GM12878 (cell line): ENCODE results near the gene SHFL. TPM values are rescaled to one million over a fixed set of nuclear protein-coding genes. Genes with fewer than 3 reads are reported as not detected.
A peak's percentile ranks its signal among the peaks of the same experiment; 100 is the strongest.

ENCODE experiments used
- CHD4 ChIP-seq: fragments of 200-600 bp; sonication (generic); IDR thresholded peaks from 2 replicates; pipeline ENCODE4 v1.6.1; 2016; ENCODE audit warnings: mild to moderate bottlenecking
- EZH2 ChIP-seq: IDR thresholded peaks from 2 replicates; pipeline ENCODE4 v1.6.1; 2012; ENCODE audit warnings: low read depth, mild to moderate bottlenecking, control low read depth, inconsistent platforms, low read length, borderline replicate concordance; ENCODE audit not compliant: control insufficient read depth
- IKZF1 ChIP-seq: fragments of 450-650 bp; conservative IDR thresholded peaks from 2 replicates; pipeline ENCODE4 v1.6.1; 2017; ENCODE audit warnings: antibody characterized with exemption, mild to moderate bottlenecking
- IRF4 ChIP-seq: IDR thresholded peaks from 2 replicates; pipeline ENCODE4 v1.6.1; 2011; ENCODE audit warnings: low read depth, low read length
- MYB ChIP-seq: fragments of 150-350 bp; IDR thresholded peaks from 2 replicates; pipeline ENCODE4 v1.6.1; 2014; ENCODE audit warnings: mild to moderate bottlenecking, low read depth, low read length, borderline replicate concordance
- PAX5 ChIP-seq: IDR thresholded peaks from 2 replicates; pipeline ENCODE4 v1.6.1; 2011; ENCODE audit warnings: low read depth, low read length, borderline replicate concordance
- RFX5 ChIP-seq: IDR thresholded peaks from 2 replicates; pipeline ENCODE4 v1.6.1; 2011; ENCODE audit warnings: low read depth, low read length, improper control_type of control experiment
- SMARCA5 ChIP-seq: fragments of 450-650 bp; IDR thresholded peaks from 2 replicates; pipeline ENCODE4 v1.6.1; 2017; ENCODE audit warnings: mild to moderate bottlenecking
- SPI1 ChIP-seq: IDR thresholded peaks from 2 replicates; pipeline ENCODE4 v1.6.1; 2011; ENCODE audit warnings: low read depth, mild to moderate bottlenecking, low read length, moderate library complexity, borderline replicate concordance; ENCODE audit not compliant: insufficient read depth
- SRF ChIP-seq, 2 experiments: IDR thresholded peaks; 2 replicates each; pipeline ENCODE4 v1.6.1; 2011; ENCODE audit warnings: low read depth in 2 of 2, low read length in 2 of 2, mild to moderate bottlenecking in 1 of 2, moderate library complexity in 1 of 2
- TCF3 ChIP-seq: IDR thresholded peaks from 2 replicates; pipeline ENCODE4 v1.6.1; 2012; ENCODE audit warnings: low read depth, mild to moderate bottlenecking, low read length, borderline replicate concordance; ENCODE audit not compliant: insufficient read depth
- polyA plus RNA-seq, 11 experiments: library from polyadenylated mRNA; depleted of rRNA in 4 of 11; unstranded in 6 of 11; stranded (reverse) in 5 of 11; fragments of >200 nt; fragmentation: Nextera tagmentation in 4 of 11; fragmentation: Illumina TruSeq in 1 of 11; extraction: Ambion mirVana in 4 of 11; extraction: Trizol in 1 of 11; gene quantifications; 1 replicate in 1 of 11; 2 replicates in 10 of 11; pipeline versions ENCODE4 v1.2.1 to v1.2.3, GENCODE V29; 2011 to 2016; ENCODE audit warnings: inconsistent platforms in 2 of 11, missing spikeins in 2 of 11, low read depth in 1 of 11
- total RNA-seq, 4 experiments: library from RNA; depleted of rRNA in 3 of 4; stranded (reverse); fragments of >200 nt in 3 of 4; fragmentation: Illumina TruSeq in 1 of 4; extraction: Trizol in 1 of 4; gene quantifications; 2 replicates each; pipeline versions ENCODE4 v1.2.1 to v1.2.3, GENCODE V29; 2013 to 2021
- TF ChIP-seq, protein P1 (sequence below): IDR thresholded peaks from 2 replicates; pipeline ENCODE4 v1.6.1; 2011; ENCODE audit warnings: mild to moderate bottlenecking, low read depth, low read length, moderate library complexity; ENCODE audit not compliant: insufficient replicate concordance
- TF ChIP-seq, protein P2 (sequence below): fragments of 450-650 bp; IDR thresholded peaks from 2 replicates; pipeline ENCODE4 v1.6.1; 2017; ENCODE audit warnings: mild to moderate bottlenecking, moderate library complexity
- TF ChIP-seq, protein P3 (sequence below): fragments of 450-650 bp; conservative IDR thresholded peaks from 2 replicates; pipeline ENCODE4 v1.6.1; 2017; ENCODE audit warnings: mild to moderate bottlenecking, moderate library complexity

The SHFL gene
- total and polyA plus RNA-seq, 10 of the 15 experiments (the other 5 are each of a cell fraction or from before 2014, with no cell fraction given): 8.0 to 83.8 (median 40.7) TPM

DNA sequence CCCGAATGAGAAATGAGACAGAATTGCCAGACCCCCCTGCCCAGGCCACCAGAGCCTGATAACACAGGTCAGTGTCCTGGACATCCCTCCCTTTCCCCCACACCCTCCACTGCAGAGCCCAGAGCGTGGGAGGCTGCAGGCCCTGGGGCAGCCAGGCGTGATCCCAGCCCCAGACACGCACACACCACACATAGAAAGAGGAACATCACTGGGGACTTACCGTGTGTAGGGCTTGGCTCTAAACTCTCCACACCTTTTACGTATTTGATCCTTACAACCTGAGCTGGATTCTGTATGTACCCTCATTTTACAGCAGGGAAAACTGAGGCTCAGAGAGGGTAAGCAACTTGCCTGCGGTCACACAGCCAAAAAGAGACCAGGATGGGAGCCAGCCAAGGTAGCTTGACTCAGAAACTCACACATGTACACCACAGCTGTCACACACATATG, 16.7 kb downstream of the SHFL start (continued):
- TF ChIP-seq, protein P1, sequence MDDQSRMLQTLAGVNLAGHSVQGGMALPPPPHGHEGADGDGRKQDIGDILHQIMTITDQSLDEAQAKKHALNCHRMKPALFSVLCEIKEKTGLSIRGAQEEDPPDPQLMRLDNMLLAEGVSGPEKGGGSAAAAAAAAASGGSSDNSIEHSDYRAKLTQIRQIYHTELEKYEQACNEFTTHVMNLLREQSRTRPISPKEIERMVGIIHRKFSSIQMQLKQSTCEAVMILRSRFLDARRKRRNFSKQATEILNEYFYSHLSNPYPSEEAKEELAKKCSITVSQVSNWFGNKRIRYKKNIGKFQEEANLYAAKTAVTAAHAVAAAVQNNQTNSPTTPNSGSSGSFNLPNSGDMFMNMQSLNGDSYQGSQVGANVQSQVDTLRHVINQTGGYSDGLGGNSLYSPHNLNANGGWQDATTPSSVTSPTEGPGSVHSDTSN: no peak
- TF ChIP-seq SPI1 (peak; percentile 76; the same call in 1 of the 2 replicates), SRF (IDR thresholded peaks at IDR 0.05; ENCODE audit: low read depth in 2 of 2, low read length in 2 of 2) (0 out of 4 replicates have a peak, but pooled peaks of 1 of the 2 experiments have one; percentile 51), CHD4 (no peak), PAX5 (peak; percentile 100), IKZF1 (peak; percentile 94), TCF3 (no peak), SMARCA5 (peak; percentile 99), IRF4 (no peak), MYB (no peak), EZH2 (no peak), RFX5 (no peak)
- TF ChIP-seq, protein P2, sequence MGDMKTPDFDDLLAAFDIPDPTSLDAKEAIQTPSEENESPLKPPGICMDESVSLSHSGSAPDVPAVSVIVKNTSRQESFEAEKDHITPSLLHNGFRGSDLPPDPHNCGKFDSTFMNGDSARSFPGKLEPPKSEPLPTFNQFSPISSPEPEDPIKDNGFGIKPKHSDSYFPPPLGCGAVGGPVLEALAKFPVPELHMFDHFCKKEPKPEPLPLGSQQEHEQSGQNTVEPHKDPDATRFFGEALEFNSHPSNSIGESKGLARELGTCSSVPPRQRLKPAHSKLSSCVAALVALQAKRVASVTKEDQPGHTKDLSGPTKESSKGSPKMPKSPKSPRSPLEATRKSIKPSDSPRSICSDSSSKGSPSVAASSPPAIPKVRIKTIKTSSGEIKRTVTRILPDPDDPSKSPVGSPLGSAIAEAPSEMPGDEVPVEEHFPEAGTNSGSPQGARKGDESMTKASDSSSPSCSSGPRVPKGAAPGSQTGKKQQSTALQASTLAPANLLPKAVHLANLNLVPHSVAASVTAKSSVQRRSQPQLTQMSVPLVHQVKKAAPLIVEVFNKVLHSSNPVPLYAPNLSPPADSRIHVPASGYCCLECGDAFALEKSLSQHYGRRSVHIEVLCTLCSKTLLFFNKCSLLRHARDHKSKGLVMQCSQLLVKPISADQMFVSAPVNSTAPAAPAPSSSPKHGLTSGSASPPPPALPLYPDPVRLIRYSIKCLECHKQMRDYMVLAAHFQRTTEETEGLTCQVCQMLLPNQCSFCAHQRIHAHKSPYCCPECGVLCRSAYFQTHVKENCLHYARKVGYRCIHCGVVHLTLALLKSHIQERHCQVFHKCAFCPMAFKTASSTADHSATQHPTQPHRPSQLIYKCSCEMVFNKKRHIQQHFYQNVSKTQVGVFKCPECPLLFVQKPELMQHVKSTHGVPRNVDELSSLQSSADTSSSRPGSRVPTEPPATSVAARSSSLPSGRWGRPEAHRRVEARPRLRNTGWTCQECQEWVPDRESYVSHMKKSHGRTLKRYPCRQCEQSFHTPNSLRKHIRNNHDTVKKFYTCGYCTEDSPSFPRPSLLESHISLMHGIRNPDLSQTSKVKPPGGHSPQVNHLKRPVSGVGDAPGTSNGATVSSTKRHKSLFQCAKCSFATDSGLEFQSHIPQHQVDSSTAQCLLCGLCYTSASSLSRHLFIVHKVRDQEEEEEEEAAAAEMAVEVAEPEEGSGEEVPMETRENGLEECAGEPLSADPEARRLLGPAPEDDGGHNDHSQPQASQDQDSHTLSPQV: no peak
- TF ChIP-seq, protein P3, sequence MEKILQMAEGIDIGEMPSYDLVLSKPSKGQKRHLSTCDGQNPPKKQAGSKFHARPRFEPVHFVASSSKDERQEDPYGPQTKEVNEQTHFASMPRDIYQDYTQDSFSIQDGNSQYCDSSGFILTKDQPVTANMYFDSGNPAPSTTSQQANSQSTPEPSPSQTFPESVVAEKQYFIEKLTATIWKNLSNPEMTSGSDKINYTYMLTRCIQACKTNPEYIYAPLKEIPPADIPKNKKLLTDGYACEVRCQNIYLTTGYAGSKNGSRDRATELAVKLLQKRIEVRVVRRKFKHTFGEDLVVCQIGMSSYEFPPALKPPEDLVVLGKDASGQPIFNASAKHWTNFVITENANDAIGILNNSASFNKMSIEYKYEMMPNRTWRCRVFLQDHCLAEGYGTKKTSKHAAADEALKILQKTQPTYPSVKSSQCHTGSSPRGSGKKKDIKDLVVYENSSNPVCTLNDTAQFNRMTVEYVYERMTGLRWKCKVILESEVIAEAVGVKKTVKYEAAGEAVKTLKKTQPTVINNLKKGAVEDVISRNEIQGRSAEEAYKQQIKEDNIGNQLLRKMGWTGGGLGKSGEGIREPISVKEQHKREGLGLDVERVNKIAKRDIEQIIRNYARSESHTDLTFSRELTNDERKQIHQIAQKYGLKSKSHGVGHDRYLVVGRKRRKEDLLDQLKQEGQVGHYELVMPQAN: no peak
